ENCODE data around the gene PHF21B.
"Not testable (repeated sequence)": the region's sequence is repeated elsewhere in the genome, so short reads cannot be mapped to it uniquely, and the experiment has no call there.

GRCh38 chr22:44921766-44922165, 88.0 kb downstream of the PHF21B start:
- not testable (repeated sequence) for TF ChIP-seq CTCF (IDR thresholded peaks at IDR 0.05); REST (IDR thresholded peaks at IDR 0.05; ENCODE audit: insufficient read depth in 1 of 2, low read depth in 2 of 2, low read length in 1 of 2)
